ENCODE results near the gene SH3BGR. TPM values are rescaled to one million over a fixed set of nuclear protein-coding genes. Genes with fewer than 3 reads are reported as not detected.

The SH3BGR gene
- total RNA-seq = 1.2 and 4.3 TPM in 2 replicates

GRCh38 chr21:39451332-39452206 is at the start of gene SH3BGR:
Gene SH3BGR (plus strand): TSS chr21:39451970. CDS start chr21:39452097, 127 bp downstream.

GRCh38 chr21:39445321-39446269 is 6.2 kb upstream of the SH3BGR start, which contains the start of gene LCA5L:
Gene LCA5L (minus strand): TSS chr21:39445778. CDS start chr21:39428493, 17,285 bp downstream.

Other genes starting within 250 kb of the SH3BGR start
- gene BRWD1, start 138.3 kb upstream of the SH3BGR start, total RNA-seq = 17.5 and 30.2 TPM in 2 replicates
- 219 and 222 TPM in 2 replicates for gene HMGN1, start 102.9 kb upstream of the SH3BGR start, total RNA-seq
- 1.2 and 2.4 TPM in 2 replicates for gene LCA5L, start 6.2 kb upstream of the SH3BGR start, total RNA-seq
- 0.08 and 0.39 TPM in 2 replicates for gene B3GALT5, start 161.0 kb downstream of the SH3BGR start, total RNA-seq

All from epithelial cell of alveolus of lung (primary cell).